BE2C (cell line): ENCODE measurements around the gene CDK1.

Experiments
- DNase-seq: peaks from one replicate; pipeline ENCODE4 v3.0.0-alpha.2; 2020
- H3K27me3 ChIP-seq: fragments of 250-450 bp; sonication (Bioruptor Pico); 2 replicates; pipeline ENCODE4 v1.5.1; 2020; ENCODE audit warnings: mild to moderate bottlenecking
- H3K36me3 ChIP-seq: fragments of 250-450 bp; sonication (Bioruptor Pico); 2 replicates; pipeline ENCODE4 v1.5.1; 2020; ENCODE audit warnings: mild to moderate bottlenecking
- H3K4me1 ChIP-seq: fragments of 250-450 bp; sonication (Bioruptor Pico); 2 replicates; pipeline ENCODE4 v1.5.1; 2020
- H3K4me3 ChIP-seq: 2 replicates; pipeline ENCODE4 v1.5.1; 2011; ENCODE audit warnings: low read depth, low read length
- H3K9me3 ChIP-seq: fragments of 250-450 bp; sonication (Bioruptor Pico); 2 replicates; pipeline ENCODE4 v1.5.1; 2020
- TF ChIP-seq, protein P1 (sequence below): IDR thresholded peaks from 2 replicates; pipeline ENCODE4 v1.5.1; 2012; ENCODE audit warnings: mild to moderate bottlenecking, low read depth, low read length

CDK1 gene

DNA sequence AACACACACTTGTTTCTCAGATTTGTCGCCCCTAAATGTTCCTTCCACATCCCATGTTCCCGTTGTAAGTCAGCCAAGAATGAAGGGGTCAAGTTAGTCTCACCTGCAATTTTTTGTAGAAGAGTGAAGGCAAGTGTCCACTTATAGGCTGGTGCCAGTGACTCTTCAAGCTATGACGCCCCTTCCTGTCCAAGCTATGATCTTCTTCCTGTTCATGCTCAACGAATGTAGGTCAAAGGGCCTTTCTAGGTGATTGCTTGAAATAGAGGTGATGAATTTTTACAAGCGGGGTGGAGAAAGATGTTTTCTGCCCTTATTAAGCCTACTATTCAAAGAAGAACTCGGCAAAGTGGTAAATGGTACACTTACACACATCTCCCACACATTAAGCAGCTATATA is 41.0 kb downstream of the CDK1 start:
- Histone ChIP-seq H3K27me3 (no peaks in the 10 kb centered on the region), H3K36me3 (no peaks in the 10 kb centered on the region), H3K4me1 (no peaks in the 10 kb centered on the region), H3K4me3 (no peak overlapping the region), H3K9me3 (no peaks in the 10 kb centered on the region)
- TF ChIP-seq, protein P1, sequence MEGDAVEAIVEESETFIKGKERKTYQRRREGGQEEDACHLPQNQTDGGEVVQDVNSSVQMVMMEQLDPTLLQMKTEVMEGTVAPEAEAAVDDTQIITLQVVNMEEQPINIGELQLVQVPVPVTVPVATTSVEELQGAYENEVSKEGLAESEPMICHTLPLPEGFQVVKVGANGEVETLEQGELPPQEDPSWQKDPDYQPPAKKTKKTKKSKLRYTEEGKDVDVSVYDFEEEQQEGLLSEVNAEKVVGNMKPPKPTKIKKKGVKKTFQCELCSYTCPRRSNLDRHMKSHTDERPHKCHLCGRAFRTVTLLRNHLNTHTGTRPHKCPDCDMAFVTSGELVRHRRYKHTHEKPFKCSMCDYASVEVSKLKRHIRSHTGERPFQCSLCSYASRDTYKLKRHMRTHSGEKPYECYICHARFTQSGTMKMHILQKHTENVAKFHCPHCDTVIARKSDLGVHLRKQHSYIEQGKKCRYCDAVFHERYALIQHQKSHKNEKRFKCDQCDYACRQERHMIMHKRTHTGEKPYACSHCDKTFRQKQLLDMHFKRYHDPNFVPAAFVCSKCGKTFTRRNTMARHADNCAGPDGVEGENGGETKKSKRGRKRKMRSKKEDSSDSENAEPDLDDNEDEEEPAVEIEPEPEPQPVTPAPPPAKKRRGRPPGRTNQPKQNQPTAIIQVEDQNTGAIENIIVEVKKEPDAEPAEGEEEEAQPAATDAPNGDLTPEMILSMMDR, result no peak
- DNase-seq, result no peak

GRCh38 chr10:60820093-60820754 is 41.9 kb downstream of the CDK1 start:
- no peaks in the 10 kb centered on the region for H3K4me1 ChIP-seq

DNA sequence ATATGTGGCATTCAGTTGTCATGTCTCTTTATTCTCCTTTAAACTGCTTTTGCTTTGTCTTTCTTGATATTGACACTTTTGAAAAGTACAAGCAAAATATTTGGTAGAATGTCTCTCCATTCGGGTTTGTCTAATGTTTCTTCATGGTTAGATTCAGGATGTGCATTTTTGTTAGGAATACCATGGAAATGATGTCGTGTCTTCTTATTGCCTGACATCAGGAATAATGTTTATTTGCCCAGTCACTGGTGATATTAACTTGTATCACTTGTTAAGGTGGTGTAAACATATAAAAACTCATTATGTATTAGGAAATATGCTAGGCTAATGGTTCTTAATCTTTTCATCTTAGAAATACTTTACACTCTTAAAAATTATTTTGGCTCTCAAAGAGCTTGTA is 43.4 kb downstream of the CDK1 start:
- DNase-seq, result no peak
- Histone ChIP-seq H3K4me3 (no peak overlapping the region), H3K4me1 (no peaks in the 10 kb centered on the region), H3K27me3 (no peaks in the 10 kb centered on the region), H3K36me3 (no peaks in the 10 kb centered on the region), H3K9me3 (no peaks in the 10 kb centered on the region)
- TF ChIP-seq, protein P1, result no peak

More at GRCh38 chr10:60820093-60820754, 41.9 kb downstream of the CDK1 start:
- no peaks in the 10 kb centered on the region for H3K27me3 ChIP-seq
- TF ChIP-seq, protein P1, result peak; percentile 51
- H3K4me3 ChIP-seq, result no peak overlapping the region
- H3K9me3 ChIP-seq, result no peaks in the 10 kb centered on the region
- no peaks in the 10 kb centered on the region for H3K36me3 ChIP-seq
- no peak for DNase-seq

GRCh38 chr10:60822809-60823208 is 44.5 kb downstream of the CDK1 start:
- Histone ChIP-seq H3K36me3 (no peaks in the 10 kb centered on the region), H3K4me3 (no peak overlapping the region), H3K4me1 (peaks cover 2% of the 10 kb centered on the region; the same call in 1 of the 2 replicates), H3K27me3 (no peaks in the 10 kb centered on the region), H3K9me3 (no peaks in the 10 kb centered on the region)
- TF ChIP-seq, protein P1, result no peak
- no peak for DNase-seq

GRCh38 chr10:60823324-60823723 is 45.0 kb downstream of the CDK1 start:
- H3K4me3 ChIP-seq, result no peak overlapping the region

GRCh38 chr10:60825520-60825919 is 47.2 kb downstream of the CDK1 start:
- TF ChIP-seq, protein P1, result no peak
- Histone ChIP-seq H3K4me1 (peaks cover 11% of the 10 kb centered on the region), H3K9me3 (no peaks in the 10 kb centered on the region), H3K27me3 (no peaks in the 10 kb centered on the region), H3K36me3 (no peaks in the 10 kb centered on the region), H3K4me3 (no peak overlapping the region)
- no peak for DNase-seq

More at GRCh38 chr10:60823324-60823723, 45.0 kb downstream of the CDK1 start:
- Histone ChIP-seq H3K27me3 (no peaks in the 10 kb centered on the region), H3K4me1 (peaks cover 7% of the 10 kb centered on the region), H3K9me3 (no peaks in the 10 kb centered on the region), H3K36me3 (no peaks in the 10 kb centered on the region)
- DNase-seq, result no peak
- TF ChIP-seq, protein P1, result no peak
